OCI-LY7 (cell line): Measurements from ENCODE around the gene GPALPP1. TPM values are rescaled to one million over a fixed set of nuclear protein-coding genes. Genes with fewer than 3 reads are reported as not detected.

Source experiments
- BruUV-seq: library from RNA; stranded (reverse); fragments of 400-500 nt; replicated peaks from 2 replicates; lab custom pipeline; 2021; lab: Mats Ljungman, UMichigan
- CTCF ChIA-PET: fragments of 300-600 bp; sonication (Branson Sonifier 250); formaldehyde crosslinking; loops from one replicate; lab custom pipeline; 2022; ENCODE audit warnings: antibody characterized with exemption; ENCODE audit not compliant: unreplicated experiment; lab: Charles Lee
- POLR2A ChIA-PET: fragments of 300-600 bp; sonication (Branson Sonifier 250); formaldehyde crosslinking; loops from one replicate; lab custom pipeline; 2022; ENCODE audit warnings: antibody characterized with exemption; lab: Charles Lee
- DNase-seq: peaks from one replicate; pipeline ENCODE4 v3.0.0-alpha.2; 2015; ENCODE audit warnings: low spot score
- H2AFZ ChIP-seq: fragments of 200-600 bp; sonication (generic), shearing (Covaris generic); 2 replicates; pipeline ENCODE4 v1.6.1; 2014; ENCODE audit warnings: mild to moderate bottlenecking, antibody characterized with exemption, low read length, moderate library complexity
- H3K27ac ChIP-seq: fragments of 200-600 bp; sonication (generic); 2 replicates; pipeline ENCODE4 v1.5.1; 2014; ENCODE audit warnings: mixed run types, low read depth, mild to moderate bottlenecking, moderate library complexity, low read length, inconsistent platforms; ENCODE audit not compliant: poor library complexity, severe bottlenecking
- H3K36me3 ChIP-seq: fragments of 200-600 bp; sonication (generic); 2 replicates; pipeline ENCODE4 v1.6.1; 2014; ENCODE audit warnings: mild to moderate bottlenecking, antibody characterized with exemption, low read length, moderate library complexity, mixed read lengths; ENCODE audit not compliant: insufficient read depth
- H3K4me1 ChIP-seq: fragments of 200-600 bp; sonication (generic); 2 replicates; pipeline ENCODE4 v1.5.1; 2014; ENCODE audit warnings: mild to moderate bottlenecking, low read length; ENCODE audit not compliant: insufficient read depth, poor library complexity, severe bottlenecking
- H3K4me2 ChIP-seq: fragments of 200-600 bp; sonication (generic); 2 replicates; pipeline ENCODE4 v1.6.1; 2014; ENCODE audit warnings: mild to moderate bottlenecking, low read length
- H3K4me3 ChIP-seq: fragments of 200-600 bp; sonication (generic); 2 replicates; pipeline ENCODE4 v1.5.1; 2014; ENCODE audit warnings: mild to moderate bottlenecking, low read depth, low read length; ENCODE audit not compliant: poor library complexity, severe bottlenecking
- H3K79me2 ChIP-seq: fragments of 200-600 bp; sonication (generic); 2 replicates; pipeline ENCODE4 v1.6.1; 2016; ENCODE audit warnings: low read depth, mild to moderate bottlenecking, low read length, moderate library complexity, mixed read lengths; ENCODE audit not compliant: insufficient read depth
- H3K9me2 ChIP-seq: fragments of 200-600 bp; sonication (generic); 2 replicates; pipeline ENCODE4 v1.6.1; 2016; ENCODE audit warnings: mild to moderate bottlenecking, low read length, mixed read lengths; ENCODE audit not compliant: insufficient read depth
- H3K9me3 ChIP-seq: fragments of 200-600 bp; sonication (generic); 2 replicates; pipeline ENCODE4 v1.6.1; 2014; ENCODE audit warnings: mild to moderate bottlenecking, mixed run types, low read length, mixed read lengths
- H4K20me1 ChIP-seq: fragments of 200-600 bp; sonication (generic); 2 replicates; pipeline ENCODE4 v1.6.1; 2014; ENCODE audit warnings: mild to moderate bottlenecking, antibody characterized with exemption, low read length, moderate library complexity, mixed read lengths; ENCODE audit not compliant: insufficient read depth
- EZH2phosphoT487 ChIP-seq: fragments of 200-600 bp; sonication (generic); IDR thresholded peaks from 2 replicates; pipeline ENCODE4 v1.6.1; 2018; ENCODE audit warnings: low read depth, borderline replicate concordance, mild to moderate bottlenecking, mixed run types, antibody characterized with exemption, low read length, moderate library complexity, mixed read lengths
- intact Hi-C: fragments of 100-400 bp; cut with micrococcal nuclease; formaldehyde crosslinking; loops from one replicate; pipeline ENCODE4 v1.10.0; 2022; ENCODE audit not compliant: unreplicated experiment
- total RNA-seq, 2 experiments: library from RNA; depleted of rRNA in 1 of 2; stranded (reverse); fragments of >200 nt in 1 of 2; shearing (Covaris generic) in 1 of 2; gene quantifications; 2 replicates each; pipeline ENCODE4 v1.2.3, GENCODE V29; 2014 to 2022
- TF ChIP-seq, protein P1 (sequence below): fragments of 200-600 bp; sonication (generic); conservative IDR thresholded peaks from 2 replicates; pipeline ENCODE4 v1.5.1; 2014; ENCODE audit warnings: mild to moderate bottlenecking, antibody characterized with exemption, low read length, moderate library complexity, mixed read lengths

The GPALPP1 gene
- total RNA-seq, 2 experiments from 2014 or later, result 40.1 to 54.5 TPM

DNA sequence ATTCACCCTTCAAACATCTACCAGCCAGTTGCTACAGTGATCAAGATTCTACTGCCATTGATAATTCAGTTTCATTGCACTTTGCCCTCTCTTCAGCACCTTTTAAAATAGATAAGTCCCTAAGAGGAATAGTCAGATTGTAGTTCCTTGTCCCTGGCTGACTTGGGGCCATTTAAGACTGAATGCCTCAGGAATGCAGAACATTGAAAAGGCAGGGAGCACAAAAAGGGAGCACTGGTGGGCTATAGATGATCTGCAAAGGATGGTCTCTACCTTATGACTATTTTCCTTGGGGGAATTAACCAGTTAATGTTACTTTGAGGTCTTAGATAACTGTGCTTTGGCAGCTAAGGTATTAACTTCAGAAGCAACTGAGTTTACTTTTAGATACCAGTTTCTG, 46.9 kb downstream of the GPALPP1 start:
- Histone ChIP-seq H3K36me3 (peaks cover 14% of the 10 kb centered on the region), H4K20me1 (no peaks in the 10 kb centered on the region), H3K9me2 (no peaks in the 10 kb centered on the region), H3K9me3 (no peaks in the 10 kb centered on the region), H3K4me2 (no peak overlapping the region), H2AFZ (no peak overlapping the region), H3K4me1 (no peaks in the 10 kb centered on the region), H3K79me2 (no peaks in the 10 kb centered on the region), H3K4me3 (no peak overlapping the region), H3K27ac (no peak overlapping the region)
- TF ChIP-seq, protein P1, sequence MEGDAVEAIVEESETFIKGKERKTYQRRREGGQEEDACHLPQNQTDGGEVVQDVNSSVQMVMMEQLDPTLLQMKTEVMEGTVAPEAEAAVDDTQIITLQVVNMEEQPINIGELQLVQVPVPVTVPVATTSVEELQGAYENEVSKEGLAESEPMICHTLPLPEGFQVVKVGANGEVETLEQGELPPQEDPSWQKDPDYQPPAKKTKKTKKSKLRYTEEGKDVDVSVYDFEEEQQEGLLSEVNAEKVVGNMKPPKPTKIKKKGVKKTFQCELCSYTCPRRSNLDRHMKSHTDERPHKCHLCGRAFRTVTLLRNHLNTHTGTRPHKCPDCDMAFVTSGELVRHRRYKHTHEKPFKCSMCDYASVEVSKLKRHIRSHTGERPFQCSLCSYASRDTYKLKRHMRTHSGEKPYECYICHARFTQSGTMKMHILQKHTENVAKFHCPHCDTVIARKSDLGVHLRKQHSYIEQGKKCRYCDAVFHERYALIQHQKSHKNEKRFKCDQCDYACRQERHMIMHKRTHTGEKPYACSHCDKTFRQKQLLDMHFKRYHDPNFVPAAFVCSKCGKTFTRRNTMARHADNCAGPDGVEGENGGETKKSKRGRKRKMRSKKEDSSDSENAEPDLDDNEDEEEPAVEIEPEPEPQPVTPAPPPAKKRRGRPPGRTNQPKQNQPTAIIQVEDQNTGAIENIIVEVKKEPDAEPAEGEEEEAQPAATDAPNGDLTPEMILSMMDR, result no peak
- TF ChIP-seq EZH2phosphoT487, result no peak
- intact Hi-C loops, result no loop called here
- POLR2A ChIA-PET, result no interaction called here
- DNase-seq, result no peak
- CTCF ChIA-PET, result no interaction called here
- no TSS peak for BruUV-seq

DNA sequence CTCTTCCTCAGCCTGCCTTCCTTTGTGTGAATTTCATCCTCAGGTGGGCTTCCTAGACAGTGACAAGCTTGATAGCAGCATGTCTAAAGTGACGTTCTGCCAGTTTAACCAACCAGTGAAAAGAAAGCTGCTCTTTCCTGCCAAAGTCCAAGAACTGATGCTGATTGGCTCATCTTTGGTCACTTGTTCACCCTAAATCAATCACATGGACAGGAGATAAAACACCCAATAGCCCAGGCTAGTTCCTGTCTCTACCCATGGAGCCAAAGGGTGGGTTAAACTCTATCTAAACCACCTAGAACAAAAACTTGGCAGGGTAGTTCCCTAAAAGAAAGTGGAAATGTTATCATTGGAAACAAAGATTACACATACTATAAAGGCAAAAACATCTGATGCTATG, 50.8 kb downstream of the GPALPP1 start:
- H3K27ac ChIP-seq, result no peak overlapping the region
- H3K9me3 ChIP-seq, result no peaks in the 10 kb centered on the region
- H3K36me3 ChIP-seq, result peaks cover 4% of the 10 kb centered on the region; the same call in 1 of the 2 replicates
- ChIA-PET POLR2A (no interaction called here), CTCF (no interaction called here)
- no peak overlapping the region for H3K4me3 ChIP-seq
- H2AFZ ChIP-seq, result no peak overlapping the region
- intact Hi-C loops, result no loop called here
- no peaks in the 10 kb centered on the region for H4K20me1 ChIP-seq
- DNase-seq, result no peak
- no peaks in the 10 kb centered on the region for H3K4me1 ChIP-seq
- no TSS peak for BruUV-seq
- H3K9me2 ChIP-seq, result no peaks in the 10 kb centered on the region
- no peaks in the 10 kb centered on the region for H3K79me2 ChIP-seq
- no peak for TF ChIP-seq EZH2phosphoT487
- TF ChIP-seq, protein P1, result no peak
- H3K4me2 ChIP-seq, result no peak overlapping the region

DNA sequence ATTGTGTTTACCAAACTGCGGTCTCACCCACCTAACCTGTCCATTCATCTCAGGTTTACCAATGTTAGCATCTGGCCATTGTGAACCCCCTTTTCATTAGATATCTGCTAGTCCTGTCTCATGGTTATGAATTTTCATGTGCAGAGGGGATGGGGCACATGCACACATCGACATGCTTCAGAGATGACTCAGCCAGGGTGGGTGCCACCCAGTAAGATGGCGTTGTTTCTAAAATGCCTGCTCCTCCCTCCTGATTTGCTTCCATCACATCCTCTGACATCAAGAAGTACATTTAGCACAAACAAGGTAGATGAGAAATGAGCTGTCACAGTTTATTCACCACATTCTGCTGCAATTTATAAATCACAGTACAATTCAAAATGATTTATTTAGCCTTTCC, 51.3 kb downstream of the GPALPP1 start:
- CTCF ChIA-PET, result no interaction called here
- intact Hi-C loops, result no loop called here

More for the DNA sequence above, 51.3 kb downstream of the GPALPP1 start:
- H3K4me3 ChIP-seq, result no peak overlapping the region
- no peak overlapping the region for H3K4me2 ChIP-seq
- BruUV-seq, result no TSS peak
- no peaks in the 10 kb centered on the region for H3K9me3 ChIP-seq
- H4K20me1 ChIP-seq, result no peaks in the 10 kb centered on the region
- H3K4me1 ChIP-seq, result no peaks in the 10 kb centered on the region
- H3K9me2 ChIP-seq, result no peaks in the 10 kb centered on the region
- H3K27ac ChIP-seq, result no peak overlapping the region
- TF ChIP-seq, protein P1, result no peak
- no peak for TF ChIP-seq EZH2phosphoT487
- H3K36me3 ChIP-seq, result no peaks in the 10 kb centered on the region
- no peaks in the 10 kb centered on the region for H3K79me2 ChIP-seq
- H2AFZ ChIP-seq, result no peak overlapping the region
- DNase-seq, result no peak
- POLR2A ChIA-PET, result no interaction called here
